ENCODE measurements around the gene TMEM247. TPM values are rescaled to one million over a fixed set of nuclear protein-coding genes. Genes with fewer than 3 reads are reported as not detected.

The TMEM247 gene
- total RNA-seq, 1 donor from 2014 or later, result not detected

DNA sequence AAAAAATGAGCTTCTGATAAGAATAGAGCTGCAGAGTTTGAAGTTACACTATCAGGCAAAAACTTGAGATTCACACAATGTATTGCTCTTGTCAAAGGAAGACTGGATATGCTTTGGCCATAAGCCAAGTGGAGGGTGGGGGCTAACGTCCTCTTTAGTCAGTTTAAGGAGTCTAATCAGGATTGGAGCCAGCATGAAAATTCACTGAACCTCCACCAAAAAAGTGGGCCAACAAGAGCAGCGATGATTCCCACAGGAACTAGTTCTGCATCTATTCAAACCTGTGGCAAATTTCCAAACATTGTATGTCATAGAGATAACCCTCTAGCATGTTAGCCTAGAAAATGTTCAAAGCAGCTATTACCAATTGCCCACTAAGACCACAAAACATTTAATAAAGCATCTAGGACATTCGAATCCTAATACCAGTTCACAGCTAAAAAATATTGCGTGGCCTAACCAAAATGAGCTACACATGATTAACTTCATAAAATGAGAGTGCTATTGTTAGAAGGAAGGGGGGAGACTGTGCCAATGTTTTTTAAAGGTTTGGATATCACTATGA lies 43.5 kb upstream of the TMEM247 start:
- no peaks in the 10 kb centered on the region for H3K27me3 ChIP-seq (ENCODE audit: control insufficient read depth, insufficient read depth, low read length)
- TF ChIP-seq, protein P1, sequence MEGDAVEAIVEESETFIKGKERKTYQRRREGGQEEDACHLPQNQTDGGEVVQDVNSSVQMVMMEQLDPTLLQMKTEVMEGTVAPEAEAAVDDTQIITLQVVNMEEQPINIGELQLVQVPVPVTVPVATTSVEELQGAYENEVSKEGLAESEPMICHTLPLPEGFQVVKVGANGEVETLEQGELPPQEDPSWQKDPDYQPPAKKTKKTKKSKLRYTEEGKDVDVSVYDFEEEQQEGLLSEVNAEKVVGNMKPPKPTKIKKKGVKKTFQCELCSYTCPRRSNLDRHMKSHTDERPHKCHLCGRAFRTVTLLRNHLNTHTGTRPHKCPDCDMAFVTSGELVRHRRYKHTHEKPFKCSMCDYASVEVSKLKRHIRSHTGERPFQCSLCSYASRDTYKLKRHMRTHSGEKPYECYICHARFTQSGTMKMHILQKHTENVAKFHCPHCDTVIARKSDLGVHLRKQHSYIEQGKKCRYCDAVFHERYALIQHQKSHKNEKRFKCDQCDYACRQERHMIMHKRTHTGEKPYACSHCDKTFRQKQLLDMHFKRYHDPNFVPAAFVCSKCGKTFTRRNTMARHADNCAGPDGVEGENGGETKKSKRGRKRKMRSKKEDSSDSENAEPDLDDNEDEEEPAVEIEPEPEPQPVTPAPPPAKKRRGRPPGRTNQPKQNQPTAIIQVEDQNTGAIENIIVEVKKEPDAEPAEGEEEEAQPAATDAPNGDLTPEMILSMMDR (IDR thresholded peaks at IDR 0.05; ENCODE audit: insufficient read depth, low read length, severe bottlenecking), result no peak
- DNase-seq (ENCODE audit: low read depth), result peak; percentile 32
- H3K4me3 ChIP-seq (ENCODE audit: low read depth, low read length), result no peak overlapping the region
- no peak for FAIRE-seq
- H3K36me3 ChIP-seq (ENCODE audit: control insufficient read depth, insufficient read depth, low read length), result no peaks in the 10 kb centered on the region

DNA sequence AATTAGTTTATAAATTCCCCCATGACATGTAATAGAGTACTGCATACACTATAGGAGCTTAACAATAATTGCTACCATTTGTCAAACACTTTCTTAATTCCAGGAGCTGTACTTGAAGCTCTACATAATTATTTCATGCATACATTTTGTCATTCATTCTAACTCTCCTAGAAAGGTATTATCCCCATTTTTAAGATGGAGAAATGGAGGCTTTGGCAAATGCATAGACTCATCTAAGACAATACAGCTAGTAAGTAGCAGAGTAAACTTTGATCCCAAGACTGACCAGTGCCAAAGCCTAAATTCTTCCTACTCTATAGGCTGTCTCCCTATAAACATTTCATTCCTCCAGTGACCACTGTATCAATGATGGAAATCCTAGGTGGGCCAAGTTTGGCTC lies 42.6 kb upstream of the TMEM247 start:
- no peaks in the 10 kb centered on the region for H3K27me3 ChIP-seq (ENCODE audit: control insufficient read depth, insufficient read depth, low read length)
- TF ChIP-seq, protein P1 (IDR thresholded peaks at IDR 0.05; ENCODE audit: insufficient read depth, low read length, severe bottlenecking), result no peak
- no peaks in the 10 kb centered on the region for H3K36me3 ChIP-seq (ENCODE audit: control insufficient read depth, insufficient read depth, low read length)
- DNase-seq (ENCODE audit: low read depth) (no peak), FAIRE-seq (no peak)
- no peak overlapping the region for H3K4me3 ChIP-seq (ENCODE audit: low read depth, low read length)

DNA sequence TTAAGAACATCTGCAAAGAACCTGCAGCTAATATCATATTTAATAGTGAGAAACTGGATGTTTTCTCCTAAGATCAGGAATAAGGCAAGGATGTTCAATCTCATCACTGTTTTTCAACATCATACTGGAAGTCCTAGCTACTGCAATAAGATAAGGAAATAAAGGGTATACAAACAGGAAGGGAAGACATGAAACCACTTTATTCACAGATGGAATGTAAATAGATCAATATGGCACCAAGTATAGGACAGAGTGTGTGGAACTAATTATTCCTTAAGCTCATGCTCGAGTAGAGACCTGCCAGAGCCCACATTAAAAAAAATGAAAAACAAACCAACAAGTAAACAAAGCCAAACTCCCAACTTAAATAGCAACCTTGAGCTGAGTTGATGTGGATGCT lies 41.3 kb upstream of the TMEM247 start:
- Histone ChIP-seq H3K36me3 (ENCODE audit: control insufficient read depth, insufficient read depth, low read length) (no peaks in the 10 kb centered on the region), H3K27me3 (ENCODE audit: control insufficient read depth, insufficient read depth, low read length) (no peaks in the 10 kb centered on the region), H3K4me3 (ENCODE audit: low read depth, low read length) (no peak overlapping the region)
- FAIRE-seq, result no peak
- DNase-seq (ENCODE audit: low read depth), result no peak
- TF ChIP-seq, protein P1 (IDR thresholded peaks at IDR 0.05; ENCODE audit: insufficient read depth, low read length, severe bottlenecking), result no peak

DNA sequence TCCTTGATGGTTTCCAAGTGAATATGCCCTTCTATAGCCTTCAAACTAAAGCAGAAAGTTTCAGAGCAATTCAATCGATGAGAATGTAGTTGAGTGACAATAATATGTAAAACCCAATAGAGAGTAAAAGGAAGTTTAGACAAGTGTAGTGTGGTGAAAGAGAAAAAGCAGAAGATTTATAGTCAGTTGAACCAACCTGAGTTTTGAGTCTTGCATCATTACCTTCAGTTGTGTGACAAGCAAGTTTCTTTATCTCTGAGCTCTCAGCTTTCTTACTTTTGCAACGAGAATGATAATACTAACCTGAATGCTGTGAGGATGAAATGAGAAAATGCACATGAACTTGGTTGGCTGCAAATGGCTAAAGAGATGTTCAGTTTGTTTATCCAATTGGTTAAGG lies 40.6 kb upstream of the TMEM247 start:
- no peak overlapping the region for H3K4me3 ChIP-seq (ENCODE audit: low read depth, low read length)
- no peaks in the 10 kb centered on the region for H3K36me3 ChIP-seq (ENCODE audit: control insufficient read depth, insufficient read depth, low read length)
- no peaks in the 10 kb centered on the region for H3K27me3 ChIP-seq (ENCODE audit: control insufficient read depth, insufficient read depth, low read length)
- TF ChIP-seq, protein P1 (IDR thresholded peaks at IDR 0.05; ENCODE audit: insufficient read depth, low read length, severe bottlenecking), result no peak
- DNase-seq (ENCODE audit: low read depth), result no peak
- FAIRE-seq, result no peak

DNA sequence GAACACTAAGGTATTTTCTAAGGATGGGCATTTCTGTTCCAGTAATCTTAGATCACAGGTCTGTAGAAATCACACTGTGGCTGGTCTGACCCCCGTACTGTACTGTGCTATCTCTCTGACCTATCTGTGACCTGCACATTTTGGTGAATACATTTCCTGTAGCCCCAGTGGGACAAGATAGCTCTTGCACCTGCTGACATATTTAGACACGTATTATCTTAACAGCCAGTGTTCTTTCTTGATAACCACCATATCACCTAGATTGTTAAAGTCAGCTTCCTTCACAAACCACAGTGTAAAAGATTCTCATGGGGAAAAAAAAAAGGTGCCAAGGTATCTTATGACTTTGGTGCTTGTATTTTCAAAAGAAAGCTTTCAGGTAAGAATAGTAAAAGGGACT lies 39.8 kb upstream of the TMEM247 start:
- TF ChIP-seq, protein P1 (IDR thresholded peaks at IDR 0.05; ENCODE audit: insufficient read depth, low read length, severe bottlenecking), result no peak
- FAIRE-seq, result no peak
- no peak for DNase-seq (ENCODE audit: low read depth)
- Histone ChIP-seq H3K4me3 (ENCODE audit: low read depth, low read length) (no peak overlapping the region), H3K36me3 (ENCODE audit: control insufficient read depth, insufficient read depth, low read length) (no peaks in the 10 kb centered on the region), H3K27me3 (ENCODE audit: control insufficient read depth, insufficient read depth, low read length) (no peaks in the 10 kb centered on the region)
